CD14-positive monocyte (primary cell): ENCODE results near the gene CCR6. TPM values are rescaled to one million over a fixed set of nuclear protein-coding genes. Genes with fewer than 3 reads are reported as not detected.

Experiments used
- DNase-seq, 3 donors: peaks; one replicate each; pipeline ENCODE4 v3.0.0-alpha.2; 2011 to 2022
- H2AFZ ChIP-seq: 2 replicates; pipeline ENCODE4 v1.6.0; 2012; ENCODE audit warnings: mild to moderate bottlenecking, low read depth, low read length, inconsistent platforms; ENCODE audit not compliant: insufficient read depth, poor library complexity, severe bottlenecking
- H3K27ac ChIP-seq, 2 donors: 1 replicate in 1 of 2; 2 replicates in 1 of 2; pipeline ENCODE4 v1.5.1; 2012 to 2013; ENCODE audit warnings: low read length in 2 of 2, control low read depth in 1 of 2, inconsistent platforms in 1 of 2, low read depth in 1 of 2, mild to moderate bottlenecking in 1 of 2
- H3K27me3 ChIP-seq, 2 donors: one replicate each; pipeline versions ENCODE4 v1.6.0 to v1.6.1; 2011 to 2013; ENCODE audit warnings: low read length in 2 of 2; ENCODE audit not compliant: control insufficient read depth in 2 of 2, insufficient read depth in 2 of 2
- H3K36me3 ChIP-seq, 2 donors: replicated peaks in 1 of 2; 1 replicate in 1 of 2; 2 replicates in 1 of 2; pipeline versions ENCODE4 v1.5.1 to v1.6.1; 2012 to 2013; ENCODE audit warnings: low read length in 2 of 2, control low read depth in 1 of 2, inconsistent platforms in 1 of 2, mild to moderate bottlenecking in 1 of 2; ENCODE audit not compliant: insufficient read depth in 2 of 2, control insufficient read depth in 1 of 2
- H3K4me1 ChIP-seq, 2 donors: 1 replicate in 1 of 2; 2 replicates in 1 of 2; pipeline versions ENCODE4 v1.5.1 to v1.6.1; 2012 to 2013; ENCODE audit warnings: low read length in 2 of 2, control low read depth in 1 of 2, inconsistent platforms in 1 of 2, mild to moderate bottlenecking in 1 of 2, moderate library complexity in 1 of 2; ENCODE audit not compliant: insufficient read depth in 2 of 2, control insufficient read depth in 1 of 2
- H3K4me2 ChIP-seq: replicated peaks from 2 replicates; pipeline ENCODE3; 2012; ENCODE audit warnings: low read length, moderate library complexity, mild to moderate bottlenecking; ENCODE audit not compliant: poor library complexity, severe bottlenecking; ENCODE audit errors: extremely low read depth
- H3K4me3 ChIP-seq, 3 experiments: fragments of 200-600 bp in 1 of 3; sonication (generic) in 1 of 3; replicated peaks in 1 of 3; 1 replicate in 2 of 3; 2 replicates in 1 of 3; pipeline ENCODE4 v1.5.1; 2011 to 2013; ENCODE audit warnings: low read length in 3 of 3, mild to moderate bottlenecking in 3 of 3, control low read depth in 2 of 3, low read depth in 2 of 3, inconsistent platforms in 1 of 3, moderate library complexity in 1 of 3
- H3K79me2 ChIP-seq: 2 replicates; pipeline ENCODE4 v1.6.0; 2012; ENCODE audit warnings: mild to moderate bottlenecking, control low read depth, inconsistent platforms, low read length, moderate library complexity; ENCODE audit not compliant: insufficient read depth
- H3K9ac ChIP-seq: 2 replicates; pipeline ENCODE4 v1.6.0; 2017; ENCODE audit warnings: low read length, mild to moderate bottlenecking; ENCODE audit not compliant: insufficient read depth, poor library complexity, severe bottlenecking
- H3K9me3 ChIP-seq, 2 donors: replicated peaks in 1 of 2; 1 replicate in 1 of 2; 2 replicates in 1 of 2; pipeline versions ENCODE4 v1.5.1 to v1.6.1; 2012 to 2013; ENCODE audit warnings: low read length in 2 of 2, control low read depth in 1 of 2; ENCODE audit not compliant: control insufficient read depth in 1 of 2, insufficient read depth in 1 of 2
- H4K20me1 ChIP-seq: 2 replicates; pipeline ENCODE4 v1.6.0; 2012; ENCODE audit warnings: mild to moderate bottlenecking, low read length, control low read depth, moderate library complexity; ENCODE audit not compliant: insufficient read depth
- H3K27ac Mint-ChIP-seq, 7 donors: one replicate each; pipeline ENCODE4 v1.8.0; 2020; ENCODE audit warnings: mild to moderate bottlenecking in 7 of 7, mixed read lengths in 7 of 7, moderate library complexity in 6 of 7, inconsistent platforms in 2 of 7
- H3K27me3 Mint-ChIP-seq, 3 donors: one replicate each; pipeline ENCODE4 v1.8.0; 2021 to 2022; ENCODE audit warnings: low read depth in 3 of 3, mild to moderate bottlenecking in 3 of 3, mixed read lengths in 3 of 3, moderate library complexity in 3 of 3, inconsistent platforms in 1 of 3
- H3K36me3 Mint-ChIP-seq, 2 donors: one replicate each; pipeline ENCODE4 v1.8.0; 2020; ENCODE audit warnings: mixed read lengths in 2 of 2, inconsistent platforms in 1 of 2, mild to moderate bottlenecking in 1 of 2
- H3K4me1 Mint-ChIP-seq: one replicate; pipeline ENCODE4 v1.8.0; 2020; ENCODE audit warnings: mild to moderate bottlenecking, mixed read lengths
- H3K4me3 Mint-ChIP-seq, 2 donors: one replicate each; pipeline ENCODE4 v1.8.0; 2020; ENCODE audit warnings: mild to moderate bottlenecking in 2 of 2, mixed read lengths in 2 of 2, moderate library complexity in 1 of 2
- H3K9me3 Mint-ChIP-seq, 7 donors: one replicate each; pipeline ENCODE4 v1.8.0; 2020 to 2022; ENCODE audit warnings: mixed read lengths in 7 of 7, mild to moderate bottlenecking in 6 of 7, moderate library complexity in 6 of 7, inconsistent platforms in 2 of 7
- WGBS: methylation state at CpG from one replicate; pipeline ENCODE4 v1.1.5; 2013; ENCODE audit warnings: missing lambda C conversion rate; ENCODE audit not compliant: insufficient coverage; 5-methylcytosine and 5-hydroxymethylcytosine counted together
- intact Hi-C, 2 donors: fragments of 100-400 bp; cut with micrococcal nuclease; formaldehyde crosslinking; loops; one replicate each; pipeline versions ENCODE4 v1.15.0 to v1.15.1; 2023
- polyA plus RNA-seq, 3 donors: library from polyadenylated mRNA; depleted of rRNA in 1 of 3; unstranded in 2 of 3; stranded (reverse) in 1 of 3; fragments of 300-500 nt in 2 of 3; fragments of >200 nt in 1 of 3; fragmentation: Illumina TruSeq in 2 of 3; gene quantifications; 1 replicate in 2 of 3; 2 replicates in 1 of 3; pipeline ENCODE4 v1.2.3, GENCODE V29; 2012 to 2021
- TF ChIP-seq, protein P1 (sequence below): fragments of 200-600 bp; IDR thresholded peaks from one replicate; pipeline ENCODE4 v1.8.0; 2022; ENCODE audit warnings: antibody characterized with exemption, mild to moderate bottlenecking

CCR6 gene
- polyA plus RNA-seq, 3 donors: 0.07 to 0.43 TPM; not detected in 1

DNA sequence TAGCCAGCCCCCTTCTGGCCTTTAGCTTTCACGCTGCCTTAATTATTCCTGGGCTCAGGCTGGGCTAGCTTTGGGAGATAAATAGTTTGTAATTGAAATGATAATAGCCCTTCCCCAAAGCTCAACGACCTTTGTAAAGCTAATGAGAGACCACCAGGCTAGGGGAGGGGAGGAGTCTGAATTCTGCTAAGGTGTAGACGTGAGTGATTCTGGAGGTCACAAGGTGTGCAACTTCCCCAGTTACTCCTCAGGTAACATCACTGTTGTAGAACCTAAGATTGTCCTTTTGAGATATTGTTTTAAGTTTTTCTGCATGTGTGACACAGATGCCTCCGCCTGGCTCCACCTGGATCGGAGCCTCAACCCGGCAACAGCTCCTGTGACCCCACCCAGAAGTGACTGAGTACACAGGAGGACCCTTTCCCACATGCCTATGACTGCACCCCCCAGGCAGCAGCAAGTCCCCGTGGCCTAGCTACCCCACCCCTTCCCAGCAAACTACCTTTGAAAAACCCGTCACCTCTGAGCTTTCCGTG lies 40.6 kb downstream of the CCR6 start:
- Mint-ChIP-seq H3K9me3 (peaks cover 0 to 2% (median 0%) of the 10 kb centered on the region in 7 donors), H3K36me3 (no peaks in the 10 kb centered on the region), H3K27ac (no peak overlapping the region), H3K4me3 (no peak overlapping the region), H3K4me1 (no peaks in the 10 kb centered on the region), H3K27me3 (peaks cover 0 to 5% (median 2%) of the 10 kb centered on the region in 3 donors)
- no peaks in the 10 kb centered on the region for H3K36me3 ChIP-seq
- H3K27me3 ChIP-seq: no peaks in the 10 kb centered on the region
- no peak overlapping the region for H3K9ac ChIP-seq
- H3K4me2 ChIP-seq: no peak overlapping the region
- H3K4me3 ChIP-seq: no peak overlapping the region
- 98% methylated on average over 7 of the region's 9 CpGs for WGBS
- no peaks in the 10 kb centered on the region for H4K20me1 ChIP-seq
- intact Hi-C loops: no loop called here
- TF ChIP-seq, protein P1, sequence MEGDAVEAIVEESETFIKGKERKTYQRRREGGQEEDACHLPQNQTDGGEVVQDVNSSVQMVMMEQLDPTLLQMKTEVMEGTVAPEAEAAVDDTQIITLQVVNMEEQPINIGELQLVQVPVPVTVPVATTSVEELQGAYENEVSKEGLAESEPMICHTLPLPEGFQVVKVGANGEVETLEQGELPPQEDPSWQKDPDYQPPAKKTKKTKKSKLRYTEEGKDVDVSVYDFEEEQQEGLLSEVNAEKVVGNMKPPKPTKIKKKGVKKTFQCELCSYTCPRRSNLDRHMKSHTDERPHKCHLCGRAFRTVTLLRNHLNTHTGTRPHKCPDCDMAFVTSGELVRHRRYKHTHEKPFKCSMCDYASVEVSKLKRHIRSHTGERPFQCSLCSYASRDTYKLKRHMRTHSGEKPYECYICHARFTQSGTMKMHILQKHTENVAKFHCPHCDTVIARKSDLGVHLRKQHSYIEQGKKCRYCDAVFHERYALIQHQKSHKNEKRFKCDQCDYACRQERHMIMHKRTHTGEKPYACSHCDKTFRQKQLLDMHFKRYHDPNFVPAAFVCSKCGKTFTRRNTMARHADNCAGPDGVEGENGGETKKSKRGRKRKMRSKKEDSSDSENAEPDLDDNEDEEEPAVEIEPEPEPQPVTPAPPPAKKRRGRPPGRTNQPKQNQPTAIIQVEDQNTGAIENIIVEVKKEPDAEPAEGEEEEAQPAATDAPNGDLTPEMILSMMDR: no peak
- no peak for DNase-seq
- no peak overlapping the region for H2AFZ ChIP-seq
- H3K27ac ChIP-seq: no peak overlapping the region
- H3K9me3 ChIP-seq: no peaks in the 10 kb centered on the region
- H3K79me2 ChIP-seq: no peaks in the 10 kb centered on the region
- no peaks in the 10 kb centered on the region for H3K4me1 ChIP-seq

DNA sequence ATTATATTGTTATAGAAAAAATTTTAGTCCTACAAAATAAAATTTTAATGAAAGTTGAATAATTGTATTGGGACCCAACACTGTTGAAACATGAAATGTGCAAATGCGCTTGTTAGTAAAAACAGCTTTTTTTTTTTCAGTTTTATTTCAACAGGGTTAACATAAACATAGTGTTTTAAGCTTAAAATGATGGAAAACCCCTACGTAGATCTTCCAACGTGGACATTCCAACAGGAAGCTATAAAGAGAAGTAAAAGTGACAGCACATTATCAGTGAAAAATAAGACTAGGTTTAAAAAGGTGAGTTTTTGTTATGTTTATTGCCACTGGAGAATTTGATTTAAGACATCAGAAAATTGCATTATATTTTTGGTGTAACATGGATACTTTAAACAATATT lies 41.4 kb downstream of the CCR6 start:
- Mint-ChIP-seq H3K36me3 (no peaks in the 10 kb centered on the region), H3K27me3 (peaks cover 0 to 5% (median 2%) of the 10 kb centered on the region in 3 donors)

More for the DNA sequence above, 41.4 kb downstream of the CCR6 start:
- TF ChIP-seq, protein P1: no peak
- no peak for DNase-seq
- Histone ChIP-seq H3K27me3 (no peaks in the 10 kb centered on the region), H2AFZ (no peak overlapping the region), H3K4me2 (no peak overlapping the region), H3K79me2 (no peaks in the 10 kb centered on the region), H3K9ac (no peak overlapping the region), H3K4me1 (no peaks in the 10 kb centered on the region), H3K36me3 (no peaks in the 10 kb centered on the region), H3K4me3 (no peak overlapping the region), H3K27ac (no peak overlapping the region), H3K9me3 (no peaks in the 10 kb centered on the region), H4K20me1 (no peaks in the 10 kb centered on the region)
- Mint-ChIP-seq H3K4me1 (no peaks in the 10 kb centered on the region), H3K9me3 (peaks cover 0 to 2% (median 0%) of the 10 kb centered on the region in 7 donors), H3K4me3 (no peak overlapping the region), H3K27ac (no peak overlapping the region)
- no CpG with 5 or more reads among the region's 3 CpGs for WGBS
- intact Hi-C loops: no loop called here
